ENCODE data around the gene HEXIM1.

HEXIM1 gene

DNA sequence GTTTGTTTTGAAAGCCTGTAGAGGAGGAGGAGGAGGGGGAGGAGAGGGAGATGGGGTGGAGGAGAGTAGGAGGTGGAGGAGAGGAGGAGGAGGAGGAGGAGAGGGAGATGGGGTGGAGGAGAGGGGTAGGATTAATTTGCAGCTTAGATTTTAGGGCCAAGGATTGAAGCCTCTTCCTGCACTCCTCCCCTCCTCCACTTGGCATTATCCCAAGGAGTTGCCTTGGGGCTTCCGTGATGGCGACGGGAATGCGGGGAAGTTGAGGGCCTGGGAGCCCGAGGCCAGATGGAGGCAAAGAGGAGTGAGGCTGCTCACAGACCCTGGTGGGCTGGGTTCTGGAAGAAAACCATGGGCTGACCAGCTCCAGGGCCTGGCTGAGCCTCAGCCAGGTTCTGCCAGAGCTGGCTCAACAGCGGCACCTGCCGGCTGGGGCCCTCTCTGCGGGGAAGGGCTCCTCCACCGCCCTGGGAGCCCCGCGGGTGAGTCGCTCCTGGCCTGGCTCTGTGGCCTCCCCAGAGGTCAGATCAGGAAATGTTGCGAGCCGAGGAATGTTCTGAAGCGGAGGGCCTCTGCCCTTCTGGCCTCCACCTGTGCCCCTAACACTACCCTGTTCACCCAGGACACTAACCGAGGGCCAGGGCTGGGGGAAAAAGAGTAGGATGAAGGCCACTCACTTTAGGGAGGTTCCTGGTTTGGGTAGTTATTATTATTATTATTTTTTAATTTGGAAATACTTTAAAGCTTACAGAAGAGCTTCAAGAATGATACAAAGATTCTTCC, 49.5 kb downstream of the HEXIM1 start:
- 0 out of 2 replicates have a peak, but pooled peaks have one; percentile 20 for TF ChIP-seq POU2F2 (IDR thresholded peaks at IDR 0.05; ENCODE audit: low read depth, low read length)
- TF ChIP-seq TAF1 (IDR thresholded peaks at IDR 0.05; ENCODE audit: low read depth, low read length) = no peak
- TF ChIP-seq PAX5 (IDR thresholded peaks at IDR 0.05; ENCODE audit: insufficient read depth, low read length, severe bottlenecking) = peak; percentile 22
- TF ChIP-seq SPI1 (IDR thresholded peaks at IDR 0.05; ENCODE audit: low read depth, low read length) = no peak
- TF ChIP-seq POLR2A (IDR thresholded peaks at IDR 0.05; ENCODE audit: low read depth, low read length) = no peak
- TF ChIP-seq POLR2AphosphoS5 (IDR thresholded peaks at IDR 0.05; ENCODE audit: low read depth, low read length) = no peak
- FAIRE-seq (peak; percentile 76), DNase-seq (ENCODE audit: insufficient read length, low spot score) (peak; percentile 76)

DNA sequence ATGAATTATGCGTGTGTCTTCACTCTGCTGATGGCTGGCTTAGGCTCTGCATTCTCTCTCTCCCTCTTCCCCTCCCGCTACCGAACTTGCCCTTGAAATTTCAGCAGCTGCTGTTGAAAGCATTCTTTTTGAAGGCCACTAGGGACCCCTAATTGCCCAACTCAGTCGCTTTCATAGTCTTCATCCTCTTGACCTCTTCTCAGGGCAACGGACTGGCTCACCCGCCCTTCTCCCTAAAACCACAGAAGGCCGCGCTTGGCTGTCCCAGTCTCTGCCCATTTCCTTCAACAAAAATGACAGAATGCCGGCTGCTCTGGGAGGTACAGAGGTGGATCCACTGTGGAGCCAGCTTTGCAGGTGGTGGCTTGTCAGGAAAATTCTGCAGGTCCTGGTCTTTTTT, 52.4 kb downstream of the HEXIM1 start:
- no peak for DNase-seq (ENCODE audit: insufficient read length, low spot score)
- no peak for FAIRE-seq
- TF ChIP-seq SPI1 (IDR thresholded peaks at IDR 0.05; ENCODE audit: low read depth, low read length) (no peak), POLR2A (IDR thresholded peaks at IDR 0.05; ENCODE audit: low read depth, low read length) (no peak), TAF1 (IDR thresholded peaks at IDR 0.05; ENCODE audit: low read depth, low read length) (no peak), POU2F2 (IDR thresholded peaks at IDR 0.05; ENCODE audit: low read depth, low read length) (no peak), POLR2AphosphoS5 (IDR thresholded peaks at IDR 0.05; ENCODE audit: low read depth, low read length) (no peak)

DNA sequence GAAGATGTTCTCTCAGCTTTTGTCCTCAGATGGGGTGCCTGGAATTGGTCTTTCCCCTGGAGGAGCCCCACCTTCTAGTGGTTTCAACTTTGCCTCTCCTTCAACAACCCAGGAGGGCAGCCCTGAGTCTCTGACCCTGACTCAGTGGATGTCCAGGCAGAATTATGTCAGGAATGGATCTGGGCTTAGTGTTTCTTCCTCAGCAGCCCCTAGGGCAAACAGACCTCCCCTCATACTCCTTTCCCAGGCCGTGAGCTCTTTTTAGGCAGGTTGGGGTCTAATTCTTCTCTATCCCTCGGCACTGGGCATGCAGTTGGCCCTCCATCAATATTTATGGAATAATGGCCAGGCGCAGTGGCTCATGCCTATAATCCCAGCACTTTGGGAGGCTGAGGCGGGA, 53.2 kb downstream of the HEXIM1 start:
- DNase-seq (ENCODE audit: insufficient read length, low spot score) (no peak), FAIRE-seq (no peak)
- TF ChIP-seq TAF1 (IDR thresholded peaks at IDR 0.05; ENCODE audit: low read depth, low read length) (no peak), POLR2AphosphoS5 (IDR thresholded peaks at IDR 0.05; ENCODE audit: low read depth, low read length) (no peak), SPI1 (IDR thresholded peaks at IDR 0.05; ENCODE audit: low read depth, low read length) (no peak), POU2F2 (IDR thresholded peaks at IDR 0.05; ENCODE audit: low read depth, low read length) (no peak), PAX5 (IDR thresholded peaks at IDR 0.05; ENCODE audit: insufficient read depth, low read length, severe bottlenecking) (no peak), POLR2A (IDR thresholded peaks at IDR 0.05; ENCODE audit: low read depth, low read length) (no peak)

Data from GM12891 (cell line).